ENCODE results near the gene ZNF235.
"Not testable (repeated sequence)": the region's sequence is repeated elsewhere in the genome, so short reads cannot be mapped to it uniquely, and the experiment has no call there.

The ZNF235 gene

DNA sequence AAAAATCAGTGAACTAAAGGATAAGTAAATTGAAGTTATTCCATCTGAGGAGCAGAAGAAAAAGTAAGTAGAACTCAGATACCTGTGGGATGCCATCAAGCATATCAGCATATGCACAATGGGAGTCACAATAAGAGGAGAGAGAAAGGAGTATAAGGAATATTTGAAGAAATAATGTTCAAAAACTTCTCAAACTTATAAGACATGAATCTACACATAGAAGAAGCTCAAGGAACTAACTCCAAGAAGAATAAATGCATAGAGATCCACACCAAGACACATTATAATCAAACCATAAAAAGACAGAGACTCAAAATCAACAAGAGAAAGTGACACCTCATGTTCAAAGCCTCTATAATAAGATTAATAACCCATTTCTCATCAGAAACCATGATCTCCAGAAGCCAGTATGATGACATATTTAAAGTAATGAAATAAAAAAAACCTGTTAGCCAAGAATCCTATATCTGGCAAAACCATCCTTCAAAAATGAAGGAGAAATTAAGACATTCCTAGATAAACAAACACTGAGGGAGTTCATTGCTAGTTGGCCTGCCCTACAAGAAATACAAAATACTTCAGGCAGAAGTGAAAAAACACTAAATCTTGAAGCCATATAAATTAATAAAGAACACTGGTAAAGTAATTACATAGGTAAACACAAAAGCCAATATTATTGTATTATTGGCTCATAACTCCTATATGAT lies 49.0 kb downstream of the ZNF235 start:
- DNase-seq (ENCODE audit: low read depth), result no peak

DNA sequence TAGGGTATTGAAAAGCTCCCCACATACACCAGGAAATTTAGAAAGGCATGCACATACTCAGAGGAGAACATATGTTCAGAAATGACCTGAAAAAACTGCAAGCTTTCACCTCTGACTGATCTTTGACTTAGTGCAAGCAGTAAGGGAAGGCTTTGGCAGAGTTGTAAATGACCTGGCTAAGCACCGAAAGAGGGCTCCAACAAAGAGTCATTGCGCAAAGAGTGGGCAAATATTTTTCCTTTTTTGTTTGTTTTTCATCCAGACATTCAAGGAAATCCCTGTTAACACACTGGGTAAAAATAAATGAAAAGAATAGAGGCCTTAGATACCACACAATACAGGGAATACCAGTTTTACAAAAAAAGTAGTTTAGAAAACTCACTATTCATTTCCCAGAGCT lies 50.3 kb downstream of the ZNF235 start:
- no peak for DNase-seq (ENCODE audit: low read depth)

DNA sequence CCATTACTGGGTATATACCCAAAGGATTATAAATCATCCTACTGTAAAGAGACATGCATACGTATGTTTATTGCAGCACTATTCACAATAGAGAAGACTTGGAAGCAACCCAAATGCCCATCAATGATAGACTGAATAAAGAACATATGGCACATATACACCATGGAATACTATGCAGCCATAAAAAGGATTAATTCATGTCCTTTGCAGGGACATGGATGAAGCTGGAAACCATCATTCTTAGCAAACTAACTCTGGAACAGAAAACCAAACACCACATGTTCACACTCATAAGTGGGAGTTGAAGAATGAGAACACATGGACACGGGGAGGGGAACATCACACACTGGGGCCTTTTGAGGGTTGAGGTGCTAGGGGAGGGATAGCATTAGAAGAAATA lies 51.4 kb downstream of the ZNF235 start:
- DNase-seq (ENCODE audit: low read depth), result not testable (repeated sequence)

DNA sequence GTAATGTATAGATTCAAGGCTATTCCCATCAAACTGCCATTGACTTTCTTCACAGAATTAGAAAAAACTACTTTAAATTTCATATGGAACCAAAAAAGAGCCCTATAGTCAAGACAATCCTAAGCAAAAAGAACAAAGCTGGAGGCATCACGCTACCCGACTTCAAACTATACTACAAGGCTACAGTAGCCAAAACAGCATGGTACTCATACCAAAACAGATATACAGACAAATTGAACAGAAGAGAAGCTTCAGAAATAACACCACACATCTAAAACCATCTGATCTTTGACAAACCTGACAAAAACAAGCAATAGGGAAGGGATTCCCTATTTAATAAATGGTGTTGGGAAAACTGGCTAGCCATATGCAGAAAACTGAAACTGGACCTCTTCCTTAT lies 52.5 kb downstream of the ZNF235 start:
- not testable (repeated sequence) for DNase-seq (ENCODE audit: low read depth)

DNA sequence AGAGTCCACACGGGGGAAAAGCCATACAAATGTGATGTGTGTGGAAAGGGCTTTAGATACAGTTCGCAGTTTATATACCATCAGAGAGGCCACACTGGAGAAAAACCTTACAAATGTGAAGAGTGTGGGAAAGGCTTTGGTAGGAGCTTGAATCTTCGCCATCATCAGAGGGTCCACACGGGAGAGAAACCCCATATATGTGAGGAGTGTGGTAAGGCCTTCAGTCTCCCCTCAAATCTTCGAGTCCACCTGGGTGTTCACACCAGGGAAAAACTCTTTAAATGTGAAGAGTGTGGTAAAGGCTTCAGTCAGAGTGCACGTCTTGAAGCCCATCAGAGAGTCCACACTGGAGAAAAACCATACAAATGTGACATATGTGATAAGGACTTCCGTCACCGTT lies 68.4 kb downstream of the ZNF235 start:
- DNase-seq (ENCODE audit: low read depth), result no peak
